Renal cortical epithelial cell (primary cell): ENCODE results near the gene YWHAH. TPM values are rescaled to one million over a fixed set of nuclear protein-coding genes. Genes with fewer than 3 reads are reported as not detected.
"Not testable (repeated sequence)": the region's sequence is repeated elsewhere in the genome, so short reads cannot be mapped to it uniquely, and the experiment has no call there.

Experiments
- DNase-seq: peaks from one replicate; pipeline ENCODE4 v3.0.0-alpha.2; 2011; ENCODE audit warnings: low read depth
- total RNA-seq: library from RNA; depleted of rRNA; stranded (reverse); fragments of >200 nt; gene quantifications from 2 replicates; pipeline ENCODE4 v1.2.3, GENCODE V29; 2014

The YWHAH gene
- total RNA-seq, 1 donor from 2014 or later = 138 TPM

DNA sequence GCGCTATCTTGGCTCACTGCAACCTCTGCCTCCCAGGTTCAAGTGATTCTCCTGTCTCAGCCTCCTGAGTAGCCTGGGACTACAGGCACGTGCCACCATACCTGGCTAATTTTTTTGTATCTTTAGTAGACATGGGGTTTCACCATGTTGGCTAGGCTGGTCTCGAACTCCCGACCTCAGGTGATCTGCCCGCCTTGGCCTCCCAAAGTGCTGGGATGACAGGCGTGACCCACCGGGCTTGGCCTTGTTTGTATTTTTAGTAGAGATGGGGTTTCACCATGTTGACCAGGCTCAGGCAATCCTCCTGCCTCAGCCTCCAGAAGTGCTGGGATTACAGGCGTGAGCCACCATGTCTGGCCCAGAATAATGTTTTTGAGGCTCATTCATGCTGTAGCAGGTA lies 37.6 kb downstream of the YWHAH start:
- not testable (repeated sequence) for DNase-seq

DNA sequence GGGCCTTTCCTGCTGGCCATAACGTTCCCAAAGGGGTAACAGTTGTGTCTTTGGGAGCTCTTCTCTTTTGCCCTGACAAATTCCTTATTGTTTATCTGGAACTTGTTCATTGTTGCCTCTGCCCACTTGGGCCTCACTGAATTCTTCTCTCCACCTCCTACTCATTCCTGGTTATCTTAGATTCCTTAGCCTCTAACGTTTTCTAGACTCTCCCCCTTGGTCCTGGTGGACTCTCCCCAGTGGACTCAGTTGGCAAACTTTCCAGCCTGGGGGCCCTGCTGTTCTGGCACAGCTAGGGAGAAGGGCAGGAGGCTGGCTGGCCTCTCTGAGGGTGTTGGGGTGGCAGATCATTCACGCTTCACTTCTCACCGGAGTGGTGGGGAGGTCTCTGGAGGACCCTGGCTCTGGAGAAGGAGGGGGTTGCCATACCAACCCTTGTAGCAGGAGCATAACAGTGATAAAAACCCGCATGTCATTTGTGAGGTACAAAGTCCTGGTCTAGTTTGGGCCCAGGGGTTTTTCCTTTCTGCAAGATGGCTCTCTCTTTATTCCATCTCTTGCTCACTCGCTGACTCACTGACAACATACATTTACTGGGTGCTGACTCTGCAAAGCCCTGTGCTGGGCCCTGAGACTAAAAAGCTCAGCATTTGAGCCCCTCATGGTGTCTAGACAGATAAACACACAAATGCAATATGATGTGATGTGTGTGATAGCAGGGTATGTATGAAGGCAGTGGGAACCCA lies 39.7 kb downstream of the YWHAH start:
- DNase-seq = no peak

DNA sequence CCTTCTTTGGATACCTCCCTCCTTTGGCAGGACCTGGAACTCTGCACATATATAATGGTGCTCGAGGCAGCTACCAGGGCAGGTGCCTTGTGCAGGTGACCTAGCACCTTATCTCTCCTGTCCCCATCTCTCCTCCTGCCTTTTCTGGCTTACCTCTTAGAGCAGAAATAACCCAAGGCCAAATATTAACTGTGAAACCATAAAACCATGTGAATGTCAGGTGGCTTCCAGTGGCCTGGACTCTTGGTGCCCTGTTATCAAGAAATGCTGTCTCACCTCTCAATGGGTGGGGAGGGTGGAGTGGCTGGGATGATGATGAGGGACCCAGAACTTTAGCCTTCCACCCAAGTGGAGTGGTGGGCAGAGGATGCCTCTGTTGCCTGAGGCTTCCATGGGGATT lies 42.9 kb downstream of the YWHAH start:
- DNase-seq = no peak

DNA sequence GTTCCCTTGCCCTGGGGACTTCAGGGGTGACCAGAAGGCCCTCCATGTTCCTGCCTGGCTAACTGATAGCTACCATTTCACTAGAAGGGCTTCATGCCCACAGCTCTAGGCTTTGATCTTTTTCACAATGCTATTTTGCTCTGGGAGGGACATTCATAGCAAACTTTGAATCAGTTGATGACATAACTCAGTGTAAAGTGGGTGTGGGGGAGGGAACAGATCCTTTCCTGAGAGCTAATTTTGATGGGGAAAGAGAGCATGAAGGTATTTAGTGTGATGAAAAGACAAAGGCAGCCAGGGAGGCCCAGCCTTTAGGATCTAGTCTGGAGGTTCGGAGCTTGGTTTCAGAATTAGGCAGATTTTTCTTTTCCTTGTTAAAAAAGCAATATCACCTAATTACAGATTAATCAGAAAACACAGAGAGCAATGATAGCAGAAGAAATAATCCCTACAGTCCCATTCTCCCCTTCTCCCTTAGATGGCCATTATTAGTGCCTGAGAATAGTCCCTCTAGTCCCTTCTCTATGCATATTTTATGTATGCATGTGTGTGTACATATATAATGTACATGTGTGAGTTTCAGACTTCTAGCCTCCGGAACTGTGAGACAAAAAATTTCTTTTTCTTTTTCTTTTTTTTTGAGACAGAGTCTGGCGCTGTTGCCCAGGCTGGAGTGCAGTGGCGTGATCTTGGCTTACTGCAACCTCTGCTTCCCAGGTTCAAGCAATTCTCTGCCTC lies 46.9 kb downstream of the YWHAH start:
- no peak for DNase-seq

DNA sequence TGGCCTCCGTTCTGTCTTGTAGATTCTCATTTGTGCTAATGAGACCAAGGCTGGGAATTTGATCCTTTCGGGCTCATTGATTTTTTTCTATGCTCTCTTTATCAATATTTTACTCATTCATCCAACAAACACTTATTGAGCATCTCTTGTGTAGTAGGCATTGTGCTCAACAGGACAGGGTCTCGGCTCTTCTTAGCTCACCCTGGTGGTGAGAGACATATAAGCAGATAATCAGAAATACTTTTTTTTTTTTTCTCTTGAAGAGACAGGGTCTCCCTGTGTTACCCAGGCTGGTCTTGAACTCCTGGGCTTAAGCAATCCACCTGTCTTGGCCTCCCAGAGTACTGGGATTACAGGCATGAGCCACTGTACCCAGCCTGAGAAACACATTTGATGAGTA lies 50.7 kb downstream of the YWHAH start:
- DNase-seq = no peak

DNA sequence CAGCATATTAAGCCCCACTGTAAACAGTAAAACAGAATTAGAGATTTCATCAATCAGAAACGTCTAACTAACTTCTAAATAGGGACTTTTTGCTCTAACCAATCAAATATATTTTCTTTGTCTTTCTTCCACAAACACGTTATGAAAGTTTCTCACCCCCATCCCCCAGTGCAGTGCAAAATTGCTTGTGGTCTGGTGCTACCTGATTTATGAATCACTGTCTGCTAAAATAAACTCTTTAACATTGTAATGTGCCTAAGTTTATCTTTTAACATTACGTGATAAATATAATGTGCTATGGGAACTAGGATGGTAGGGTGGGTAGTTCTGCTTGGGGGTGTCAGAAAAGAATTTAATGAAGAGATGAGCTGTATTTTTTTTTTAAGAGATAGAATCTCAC lies 51.5 kb downstream of the YWHAH start:
- no peak for DNase-seq

DNA sequence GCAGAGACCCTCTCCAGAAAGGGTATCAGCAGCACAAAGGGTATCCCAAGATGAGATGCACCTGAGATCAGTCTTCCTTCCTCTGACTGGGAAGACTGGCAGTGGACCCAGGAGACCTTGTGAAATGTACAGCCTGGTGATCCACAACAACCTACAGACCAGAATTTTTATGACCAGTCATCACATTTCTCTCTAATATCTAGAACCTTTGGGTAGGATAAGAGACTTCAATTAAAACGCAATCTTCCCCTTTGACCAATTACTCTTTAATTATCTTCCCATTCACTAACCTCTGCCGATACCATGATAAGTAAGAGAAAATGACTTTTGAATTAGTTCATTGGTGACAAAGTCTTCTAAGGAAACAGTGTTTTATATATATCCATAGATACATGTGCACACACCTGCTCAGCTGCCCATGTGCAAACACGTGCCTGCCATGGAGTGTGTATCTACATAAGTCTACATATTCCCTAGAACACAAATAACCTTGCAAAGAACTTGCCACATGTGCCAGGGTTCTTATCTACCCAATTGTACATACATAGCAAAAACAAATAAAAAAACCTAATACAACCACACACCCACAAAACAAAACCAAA lies 54.5 kb downstream of the YWHAH start:
- DNase-seq = no peak

DNA sequence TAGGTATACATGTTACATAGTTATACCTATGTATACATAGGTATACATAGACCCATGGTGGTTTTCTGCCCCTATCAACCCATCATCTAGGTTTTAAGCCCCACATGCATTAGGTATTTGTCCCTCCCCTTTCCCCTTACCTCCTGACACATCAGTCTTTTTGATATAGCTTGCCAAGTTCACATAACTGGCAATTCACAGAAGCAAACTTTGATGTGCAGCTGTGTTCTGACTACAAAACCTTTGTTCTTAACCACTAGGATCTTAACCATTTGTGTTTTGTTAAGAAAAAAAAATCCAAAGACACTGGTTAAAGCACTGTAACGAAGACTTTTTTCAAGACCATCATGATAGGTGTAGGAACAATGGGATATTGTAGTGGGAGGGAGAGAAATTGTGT lies 55.8 kb downstream of the YWHAH start:
- no peak for DNase-seq

DNA sequence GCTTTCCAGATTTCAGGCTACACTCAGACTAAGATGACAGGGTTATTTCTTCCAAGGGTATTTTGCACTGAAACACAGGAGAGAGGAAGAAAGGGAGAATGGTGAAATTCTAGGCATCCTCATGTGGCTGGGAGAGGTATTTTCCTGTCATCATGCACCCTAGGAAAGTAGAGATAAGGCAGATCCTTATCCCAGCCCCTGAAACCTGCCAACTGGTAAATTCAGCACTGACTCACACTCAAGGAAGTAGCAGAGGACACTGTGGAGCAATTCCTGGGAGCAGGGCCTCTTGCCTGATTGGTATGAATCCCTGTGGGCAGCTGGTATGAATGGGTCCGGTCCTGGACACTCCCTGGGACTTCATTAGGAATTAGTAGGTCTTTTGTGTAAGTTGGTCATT lies 61.1 kb downstream of the YWHAH start:
- peak; percentile 49 for DNase-seq

Other genes with a start within 250 kb of the YWHAH start
- gene PRR14L, start 194.4 kb upstream of the YWHAH start, total RNA-seq = 16.5 and 54.7 TPM in 2 replicates
- gene DEPDC5, start 190.5 kb upstream of the YWHAH start, total RNA-seq = 4.9 and 22.5 TPM in 2 replicates
- gene SLC5A1, start 98.7 kb downstream of the YWHAH start, total RNA-seq = not detected in 2 replicates
- gene C22orf42, start 214.8 kb downstream of the YWHAH start, total RNA-seq = not detected in 2 replicates